Osteoblast (primary cell): ENCODE measurements around the gene C8B. TPM values are rescaled to one million over a fixed set of nuclear protein-coding genes. Genes with fewer than 3 reads are reported as not detected.

ENCODE experiments used
- DNase-seq: peaks from one replicate; pipeline ENCODE4 v3.0.0; 2011; ENCODE audit warnings: low spot score, mixed read lengths; ENCODE audit not compliant: insufficient read length; ENCODE audit errors: missing footprints
- H2AFZ ChIP-seq: 2 replicates; pipeline ENCODE4 v1.6.0; 2011; ENCODE audit warnings: mild to moderate bottlenecking, low read length
- H3K27ac ChIP-seq: 2 replicates; pipeline ENCODE4 v1.5.1; 2011; ENCODE audit warnings: mild to moderate bottlenecking, low read depth, low read length, moderate library complexity
- H3K27me3 ChIP-seq: 2 replicates; pipeline ENCODE4 v1.6.0; 2012; ENCODE audit warnings: mild to moderate bottlenecking, control low read depth, inconsistent platforms, low read length, moderate library complexity; ENCODE audit not compliant: insufficient read depth
- H3K36me3 ChIP-seq: 2 replicates; pipeline ENCODE4 v1.5.1; 2011; ENCODE audit warnings: mild to moderate bottlenecking, low read length, control low read depth, moderate library complexity; ENCODE audit not compliant: insufficient read depth
- H3K4me1 ChIP-seq: 2 replicates; pipeline ENCODE4 v1.5.1; 2011; ENCODE audit warnings: mild to moderate bottlenecking, low read length, control low read depth, moderate library complexity; ENCODE audit not compliant: insufficient read depth
- H3K4me2 ChIP-seq: 2 replicates; pipeline ENCODE4 v1.6.0; 2011; ENCODE audit warnings: mild to moderate bottlenecking, low read length; ENCODE audit not compliant: insufficient read depth
- H3K4me3 ChIP-seq: fragments of 200-600 bp; sonication (generic); 3 replicates; pipeline ENCODE4 v1.5.1; 2012; ENCODE audit warnings: mild to moderate bottlenecking, low read length, inconsistent platforms; ENCODE audit not compliant: insufficient read depth
- H3K79me2 ChIP-seq: 2 replicates; pipeline ENCODE4 v1.6.0; 2012; ENCODE audit warnings: mild to moderate bottlenecking, low read length, control low read depth, inconsistent platforms; ENCODE audit not compliant: insufficient read depth
- H3K9me3 ChIP-seq: 2 replicates; pipeline ENCODE4 v1.5.1; 2011; ENCODE audit warnings: low read depth, low read length, control low read depth
- H4K20me1 ChIP-seq: 2 replicates; pipeline ENCODE4 v1.6.0; 2012; ENCODE audit warnings: mild to moderate bottlenecking, low read length, control low read depth; ENCODE audit not compliant: insufficient read depth
- total RNA-seq: library from RNA; depleted of rRNA; stranded (reverse); fragments of >200 nt; gene quantifications from 2 replicates; pipeline ENCODE4 v1.2.3, GENCODE V29; 2012
- TF ChIP-seq, protein P1 (sequence below): IDR thresholded peaks from 2 replicates; pipeline ENCODE4 v1.5.1; 2011; ENCODE audit warnings: mild to moderate bottlenecking, low read depth, low read length, moderate library complexity; ENCODE audit errors: extremely low read depth

C8B gene
- total RNA-seq, 1 donor: not detected

GRCh38 chr1:56995414-56996100 is 29.7 kb upstream of the C8B start:
- no peak overlapping the region for H3K4me2 ChIP-seq
- no peaks in the 10 kb centered on the region for H3K4me1 ChIP-seq
- no peaks in the 10 kb centered on the region for H3K9me3 ChIP-seq
- no peak overlapping the region for H2AFZ ChIP-seq
- no peaks in the 10 kb centered on the region for H3K79me2 ChIP-seq
- H3K27ac ChIP-seq: no peak overlapping the region
- DNase-seq: no peak
- H3K4me3 ChIP-seq: no peak overlapping the region
- H3K27me3 ChIP-seq: no peaks in the 10 kb centered on the region
- H4K20me1 ChIP-seq: no peaks in the 10 kb centered on the region
- TF ChIP-seq, protein P1, sequence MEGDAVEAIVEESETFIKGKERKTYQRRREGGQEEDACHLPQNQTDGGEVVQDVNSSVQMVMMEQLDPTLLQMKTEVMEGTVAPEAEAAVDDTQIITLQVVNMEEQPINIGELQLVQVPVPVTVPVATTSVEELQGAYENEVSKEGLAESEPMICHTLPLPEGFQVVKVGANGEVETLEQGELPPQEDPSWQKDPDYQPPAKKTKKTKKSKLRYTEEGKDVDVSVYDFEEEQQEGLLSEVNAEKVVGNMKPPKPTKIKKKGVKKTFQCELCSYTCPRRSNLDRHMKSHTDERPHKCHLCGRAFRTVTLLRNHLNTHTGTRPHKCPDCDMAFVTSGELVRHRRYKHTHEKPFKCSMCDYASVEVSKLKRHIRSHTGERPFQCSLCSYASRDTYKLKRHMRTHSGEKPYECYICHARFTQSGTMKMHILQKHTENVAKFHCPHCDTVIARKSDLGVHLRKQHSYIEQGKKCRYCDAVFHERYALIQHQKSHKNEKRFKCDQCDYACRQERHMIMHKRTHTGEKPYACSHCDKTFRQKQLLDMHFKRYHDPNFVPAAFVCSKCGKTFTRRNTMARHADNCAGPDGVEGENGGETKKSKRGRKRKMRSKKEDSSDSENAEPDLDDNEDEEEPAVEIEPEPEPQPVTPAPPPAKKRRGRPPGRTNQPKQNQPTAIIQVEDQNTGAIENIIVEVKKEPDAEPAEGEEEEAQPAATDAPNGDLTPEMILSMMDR: no peak
- H3K36me3 ChIP-seq: no peaks in the 10 kb centered on the region

- Histone ChIP-seq H3K4me3 (no peak overlapping the region), H3K9me3 (no peaks in the 10 kb centered on the region), H2AFZ (no peak overlapping the region), H3K4me2 (no peak overlapping the region), H3K27me3 (no peaks in the 10 kb centered on the region), H3K36me3 (no peaks in the 10 kb centered on the region), H3K79me2 (no peaks in the 10 kb centered on the region), H4K20me1 (no peaks in the 10 kb centered on the region), H3K4me1 (no peaks in the 10 kb centered on the region), H3K27ac (no peak overlapping the region)
- TF ChIP-seq, protein P1: no peak
- peak; percentile 26 for DNase-seq
These were observed 27.7 kb upstream of the C8B start for GRCh38 chr1:56993475-56993874.

- Histone ChIP-seq H3K27me3 (no peaks in the 10 kb centered on the region), H2AFZ (peak overlapping the region; percentile 35), H3K4me3 (no peak overlapping the region), H3K27ac (no peak overlapping the region), H3K36me3 (no peaks in the 10 kb centered on the region), H3K9me3 (no peaks in the 10 kb centered on the region), H3K4me1 (no peaks in the 10 kb centered on the region), H3K79me2 (no peaks in the 10 kb centered on the region), H3K4me2 (no peak overlapping the region), H4K20me1 (no peaks in the 10 kb centered on the region)
- TF ChIP-seq, protein P1: no peak
- DNase-seq: no peak
These were observed 26.7 kb upstream of the C8B start for GRCh38 chr1:56992318-56993125.

DNA sequence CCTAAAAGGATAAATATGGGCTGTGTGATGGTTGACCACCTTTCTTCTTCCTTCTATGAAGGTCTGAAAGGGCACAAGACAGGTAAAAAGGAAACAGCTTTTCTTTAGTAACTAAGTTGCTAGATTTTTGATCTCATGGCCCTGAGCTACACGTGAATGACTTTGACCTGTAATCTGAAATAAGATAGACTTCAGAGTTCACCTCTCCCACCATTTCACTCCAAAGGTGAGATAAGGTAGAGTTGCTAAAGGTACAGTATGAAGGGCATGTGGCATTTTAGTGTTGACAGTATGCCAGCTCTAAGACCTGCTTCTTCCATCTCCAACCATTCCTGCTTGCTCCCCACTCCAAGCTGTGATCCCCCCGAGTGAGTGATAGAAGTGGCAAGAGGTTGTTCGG is 25.8 kb upstream of the C8B start:
- Histone ChIP-seq H3K4me1 (no peaks in the 10 kb centered on the region), H3K4me3 (no peak overlapping the region), H4K20me1 (no peaks in the 10 kb centered on the region), H3K9me3 (no peaks in the 10 kb centered on the region), H3K36me3 (no peaks in the 10 kb centered on the region), H3K27me3 (no peaks in the 10 kb centered on the region), H3K27ac (no peak overlapping the region), H3K4me2 (no peak overlapping the region), H3K79me2 (no peaks in the 10 kb centered on the region), H2AFZ (no peak overlapping the region)
- TF ChIP-seq, protein P1: no peak
- no peak for DNase-seq
